HCT116 (cell line): ENCODE results near the gene NEK11. TPM values are rescaled to one million over a fixed set of nuclear protein-coding genes. Genes with fewer than 3 reads are reported as not detected.

ENCODE experiments used
- ATAC-seq: fragments of 200-7000 bp; cut with Tn5 transposase; 2 replicates; pipeline ENCODE4 v1.9.1; 2020; ENCODE audit warnings: mild to moderate bottlenecking, moderate library complexity
- BruUV-seq: library from RNA; stranded (reverse); fragments of 400-500 nt; replicated peaks from 2 replicates; lab custom pipeline; 2021; lab: Mats Ljungman, UMichigan
- CTCF ChIA-PET: fragments of 300-600 bp; sonication (Branson Sonifier 250); formaldehyde crosslinking; loops from one replicate; lab custom pipeline; 2021; ENCODE audit warnings: antibody characterized with exemption; lab: Charles Lee
- POLR2A ChIA-PET: fragments of 300-600, 350-600 bp; sonication (Branson Sonifier 250); formaldehyde crosslinking; loops from one replicate; lab custom pipeline; 2021; ENCODE audit warnings: antibody characterized with exemption; lab: Charles Lee
- RAD21 ChIA-PET, 2 experiments: fragments of 300-600 bp; sonication (Branson Sonifier 250); formaldehyde crosslinking; loops; one replicate each; lab custom pipeline; 2023; ENCODE audit warnings: low total read pairs in 2 of 2; ENCODE audit not compliant: uncharacterized antibody in 2 of 2, unreplicated experiment in 2 of 2, low non-redundant PET in 1 of 2; lab: Charles Lee
- DNase-seq: peaks from one replicate; pipeline ENCODE4 v3.0.0-alpha.2; 2010; ENCODE audit warnings: low read depth, low spot score
- H2AFZ ChIP-seq: fragments of 200-600 bp; shearing (Covaris generic), sonication (generic); 2 replicates; pipeline ENCODE4 v1.6.1; 2017; ENCODE audit warnings: low read depth, mixed run types, mixed read lengths, antibody characterized with exemption, low read length; ENCODE audit not compliant: poor library complexity, severe bottlenecking
- H3K27ac ChIP-seq: 2 replicates; pipeline ENCODE4 v1.5.1; 2012; ENCODE audit warnings: low read depth, low read length
- H3K27me3 ChIP-seq: fragments of 200-600 bp; sonication (generic); 2 replicates; pipeline ENCODE4 v1.6.1; 2016; ENCODE audit warnings: mixed run types, low read length, mixed read lengths; ENCODE audit not compliant: insufficient read depth
- H3K36me3 ChIP-seq, 2 experiments: fragments of 200-500 bp in 1 of 2; fragments of 200-600 bp in 1 of 2; sonication (Bioruptor generic) in 1 of 2; sonication (generic) in 1 of 2; 2 replicates each; pipeline versions ENCODE4 v1.5.1 to v1.6.1; 2014 to 2016; ENCODE audit warnings: low read length in 2 of 2, inconsistent platforms in 1 of 2, mixed read lengths in 1 of 2, mixed run types in 1 of 2; ENCODE audit not compliant: insufficient read depth in 2 of 2, control insufficient read depth in 1 of 2
- H3K4me1 ChIP-seq, 2 experiments: fragments of 200-600 bp in 1 of 2; sonication (generic) in 1 of 2; 2 replicates each; pipeline versions ENCODE4 v1.5.1 to v1.6.1; 2012 to 2017; ENCODE audit warnings: low read length in 2 of 2, inconsistent platforms in 1 of 2, mild to moderate bottlenecking in 1 of 2, mixed read lengths in 1 of 2, mixed run types in 1 of 2, moderate library complexity in 1 of 2; ENCODE audit not compliant: insufficient read depth in 2 of 2, control insufficient read depth in 1 of 2
- H3K4me2 ChIP-seq: fragments of 200-600 bp; sonication (generic); 2 replicates; pipeline ENCODE4 v1.6.1; 2017; ENCODE audit warnings: mixed run types, low read length, mixed read lengths
- H3K4me3 ChIP-seq, 2 experiments: fragments of 200-600 bp in 1 of 2; sonication (generic) in 1 of 2; replicated peaks in 1 of 2; 2 replicates each; pipeline ENCODE4 v1.5.1; 2011 to 2016; ENCODE audit warnings: low read length in 2 of 2, control low read depth in 1 of 2, low read depth in 1 of 2, mild to moderate bottlenecking in 1 of 2, mixed read lengths in 1 of 2, mixed run types in 1 of 2
- H3K79me2 ChIP-seq: fragments of 200-600 bp; sonication (generic); 2 replicates; pipeline ENCODE4 v1.6.1; 2017; ENCODE audit warnings: mild to moderate bottlenecking, mixed run types, low read length, moderate library complexity, mixed read lengths; ENCODE audit not compliant: insufficient read depth
- H3K9ac ChIP-seq: fragments of 200-600 bp; sonication (generic); 2 replicates; pipeline ENCODE4 v1.6.1; 2016; ENCODE audit warnings: low read length, mixed read lengths
- H3K9me2 ChIP-seq: fragments of 200-600 bp; sonication (generic), shearing (Covaris generic); 2 replicates; pipeline ENCODE4 v1.6.1; 2017; ENCODE audit warnings: mixed run types, mild to moderate bottlenecking, moderate library complexity; ENCODE audit not compliant: insufficient read depth
- H3K9me3 ChIP-seq, 2 experiments: fragments of 200-500 bp in 1 of 2; fragments of 200-600 bp in 1 of 2; sonication (Bioruptor generic) in 1 of 2; sonication (generic) in 1 of 2; 2 replicates each; pipeline ENCODE4 v1.6.1; 2014 to 2017; ENCODE audit warnings: low read length in 2 of 2, mixed read lengths in 2 of 2, inconsistent platforms in 1 of 2, low read depth in 1 of 2, mild to moderate bottlenecking in 1 of 2, mixed run types in 1 of 2, moderate library complexity in 1 of 2; ENCODE audit not compliant: control insufficient read depth in 1 of 2, insufficient read depth in 1 of 2
- H4K20me1 ChIP-seq: fragments of 200-600 bp; sonication (generic), shearing (Covaris generic); 2 replicates; pipeline ENCODE4 v1.6.1; 2017; ENCODE audit warnings: mixed run types, mild to moderate bottlenecking, moderate library complexity; ENCODE audit not compliant: insufficient read depth
- ATF3 ChIP-seq: IDR thresholded peaks from 2 replicates; pipeline ENCODE4 v1.6.1; 2012
- CBX3 ChIP-seq: IDR thresholded peaks from 2 replicates; pipeline ENCODE4 v1.6.1; 2012; ENCODE audit warnings: low read depth
- CEBPB ChIP-seq: IDR thresholded peaks from 2 replicates; pipeline ENCODE4 v1.6.1; 2012; ENCODE audit warnings: low read depth
- EZH2 ChIP-seq: fragments of 200-600 bp; sonication (generic); IDR thresholded peaks from 2 replicates; pipeline ENCODE4 v1.6.1; 2017; ENCODE audit warnings: antibody characterized with exemption, mixed run types
- EZH2phosphoT487 ChIP-seq: fragments of 200-600 bp; IDR thresholded peaks from 2 replicates; pipeline ENCODE4 v1.6.1; 2018; ENCODE audit warnings: antibody characterized with exemption, borderline replicate concordance
- FOSL1 ChIP-seq: IDR thresholded peaks from 2 replicates; pipeline ENCODE4 v1.6.1; 2012; ENCODE audit warnings: low read depth
- JUND ChIP-seq: IDR thresholded peaks from 2 replicates; pipeline ENCODE4 v1.6.1; 2012
- POLR2AphosphoS5 ChIP-seq: IDR thresholded peaks from 2 replicates; pipeline ENCODE4 v1.6.1; 2011; ENCODE audit warnings: mild to moderate bottlenecking, low read depth, low read length, moderate library complexity
- RAD21 ChIP-seq: IDR thresholded peaks from 2 replicates; pipeline ENCODE4 v1.6.1; 2012; ENCODE audit warnings: low read depth, mild to moderate bottlenecking
- SIN3A ChIP-seq: IDR thresholded peaks from 2 replicates; pipeline ENCODE4 v1.6.1; 2012; ENCODE audit warnings: low read depth
- SP1 ChIP-seq: IDR thresholded peaks from 2 replicates; pipeline ENCODE4 v1.6.1; 2012; ENCODE audit warnings: low read depth
- YY1 ChIP-seq: IDR thresholded peaks from 2 replicates; pipeline ENCODE4 v1.6.1; 2011; ENCODE audit warnings: low read length, low read depth, moderate library complexity, mild to moderate bottlenecking; ENCODE audit not compliant: insufficient replicate concordance; ENCODE audit errors: extremely low read depth
- ZBTB33 ChIP-seq: IDR thresholded peaks from 2 replicates; pipeline ENCODE4 v1.6.1; 2011; ENCODE audit warnings: mild to moderate bottlenecking, low read length, moderate library complexity; ENCODE audit not compliant: insufficient replicate concordance; ENCODE audit errors: extremely low read depth
- ZNF274 ChIP-seq: fragments of 200-500 bp; sonication (Bioruptor generic); IDR thresholded peaks from 2 replicates; pipeline ENCODE4 v1.6.1; 2014; ENCODE audit warnings: mild to moderate bottlenecking, low read depth, low read length, inconsistent platforms
- intact Hi-C: fragments of 100-400 bp; cut with micrococcal nuclease; formaldehyde crosslinking; loops from 2 replicates; pipeline ENCODE4 v1.10.0; 2022
- total RNA-seq: library from RNA; stranded (reverse); gene quantifications from one replicate; pipeline ENCODE4 v1.2.1, GENCODE V29; 2021; ENCODE audit not compliant: unreplicated experiment

The NEK11 gene
- total RNA-seq, 1 experiment from 2014 or later = 3.1 TPM

- Histone ChIP-seq H4K20me1 (no peaks in the 10 kb centered on the region), H3K27me3 (no peaks in the 10 kb centered on the region), H3K4me2 (peak overlapping the region; percentile 33), H3K9ac (no peak overlapping the region), H3K79me2 (no peaks in the 10 kb centered on the region), H3K27ac (no peak overlapping the region), H3K36me3 (no peaks in the 10 kb centered on the region), H3K4me3 (no peak overlapping the region), H3K9me3 (no peaks in the 10 kb centered on the region), H3K4me1 (peaks cover 3 to 10% of the 10 kb centered on the region in 2 experiments; a peak in 3 of 4 replicates), H2AFZ (no peak overlapping the region), H3K9me2 (no peaks in the 10 kb centered on the region)
- TF ChIP-seq FOSL1 (peak; percentile 66), JUND (peak; percentile 52), EZH2 (no peak), ATF3 (no peak), SP1 (peak; percentile 28; the same call in 1 of the 2 replicates), EZH2phosphoT487 (no peak), CBX3 (0 out of 2 replicates have a peak, but pooled peaks have one; percentile 19), SIN3A (no peak)
- intact Hi-C loops = no loop called here
- ChIA-PET CTCF (no interaction called here), POLR2A (no interaction called here), RAD21 (no interaction called here)
- DNase-seq (peak; percentile 40), ATAC-seq (peak; percentile 62)
- BruUV-seq = no TSS peak
These were observed 299.6 kb downstream of the NEK11 start for GRCh38 chr3:131326307-131326706.

DNA sequence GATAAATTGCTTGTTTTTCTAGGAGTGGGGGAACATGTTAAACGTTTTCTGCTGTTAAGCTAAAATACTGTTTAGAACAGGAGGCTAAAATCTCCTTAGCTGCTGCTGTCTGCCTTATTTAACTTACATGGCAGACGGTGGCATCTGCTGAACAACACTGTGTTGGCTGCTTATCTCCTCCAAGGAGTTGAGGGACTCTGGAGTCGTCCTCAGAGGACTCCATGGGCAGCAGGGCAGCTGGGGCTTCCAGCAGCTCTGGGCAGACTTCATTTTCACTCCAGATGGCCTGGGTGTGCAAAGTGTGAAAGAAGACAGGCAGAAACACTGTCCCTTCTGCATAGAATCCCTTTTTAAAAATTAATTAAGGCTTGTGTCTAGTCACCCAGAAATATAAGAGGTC is 302.0 kb downstream of the NEK11 start:
- no TSS peak for BruUV-seq
- no peaks in the 10 kb centered on the region for H3K27me3 ChIP-seq
- POLR2A ChIA-PET = no interaction called here
- no peak for DNase-seq
- H3K4me1 ChIP-seq = peaks cover 3 to 10% of the 10 kb centered on the region in 2 experiments; a peak in 3 of 4 replicates
- H3K4me3 ChIP-seq = no peak overlapping the region
- no peak for TF ChIP-seq ZNF274
- TF ChIP-seq YY1 = no peak
- TF ChIP-seq CBX3 = no peak
- no peak for TF ChIP-seq EZH2phosphoT487
- TF ChIP-seq ATF3 = no peak
- no peak for TF ChIP-seq SP1
- TF ChIP-seq SIN3A = no peak
- TF ChIP-seq RAD21 = no peak
- no peak for TF ChIP-seq ZBTB33
- no peak for TF ChIP-seq EZH2
- TF ChIP-seq POLR2AphosphoS5 = no peak
- no peak for TF ChIP-seq CEBPB
- no peak overlapping the region for H3K9ac ChIP-seq
- no peak for ATAC-seq
- no peaks in the 10 kb centered on the region for H3K9me2 ChIP-seq
- intact Hi-C loops = no loop called here
- no peaks in the 10 kb centered on the region for H3K9me3 ChIP-seq
- H3K27ac ChIP-seq = no peak overlapping the region
- H3K36me3 ChIP-seq = no peaks in the 10 kb centered on the region
- H3K79me2 ChIP-seq = no peaks in the 10 kb centered on the region
- no peak overlapping the region for H3K4me2 ChIP-seq
- CTCF ChIA-PET = no interaction called here
- RAD21 ChIA-PET = no interaction called here
- H2AFZ ChIP-seq = no peak overlapping the region
- H4K20me1 ChIP-seq = no peaks in the 10 kb centered on the region
